OCI-LY3 (cell line): Measurements from ENCODE around the gene HLA-DQA1.

Experiments used
- CTCF ChIP-seq: fragments of 200-600, 300-600 bp; sonication (generic); IDR thresholded peaks from 2 replicates; pipeline ENCODE4 v1.5.1; 2014; ENCODE audit warnings: antibody characterized with exemption, low read length, low read depth
- EZH2phosphoT487 ChIP-seq: fragments of 200-600 bp; shearing (Covaris generic); IDR thresholded peaks from 2 replicates; pipeline ENCODE4 v1.6.1; 2018; ENCODE audit warnings: antibody characterized with exemption, mixed run types, low read depth

- TF ChIP-seq CTCF, result no peak
- TF ChIP-seq EZH2phosphoT487, result no peak
These were observed 12.1 kb upstream of the HLA-DQA1 start for GRCh38 chr6:32625137-32625536.
